Fibroblast of the conjunctiva (primary cell): ENCODE measurements around the gene CCDC88C.

Experiments used
- DNase-seq: peaks from one replicate; pipeline ENCODE4 v3.0.0-alpha.2; 2010; ENCODE audit warnings: low read depth

CCDC88C gene

DNA sequence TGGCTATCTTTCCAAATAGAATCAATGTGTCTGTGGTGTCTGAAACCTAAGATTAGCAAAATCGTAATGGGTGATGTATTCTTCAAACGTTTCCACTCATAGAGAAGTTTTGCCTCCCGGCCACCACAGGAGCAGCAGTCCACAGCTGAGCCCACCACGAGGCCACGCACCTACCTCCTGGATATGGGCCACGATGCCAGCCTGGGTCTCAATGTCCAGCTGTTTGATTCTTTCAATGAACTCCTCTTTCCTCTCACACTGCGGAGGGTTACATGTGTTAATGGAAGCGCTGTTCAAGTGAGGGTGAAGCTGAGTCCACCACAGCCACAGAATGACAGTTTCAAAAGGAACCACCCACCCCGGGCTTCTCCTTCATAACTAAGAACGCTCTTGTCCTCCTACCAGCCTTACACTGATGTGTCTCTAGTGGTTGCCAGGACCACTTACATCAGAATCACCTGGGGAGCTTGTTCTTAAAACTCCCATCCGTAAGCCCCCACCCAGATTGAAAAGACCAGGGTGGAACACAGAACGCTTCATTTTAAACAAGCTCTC, 75.3 kb downstream of the CCDC88C start:
- DNase-seq: no peak

DNA sequence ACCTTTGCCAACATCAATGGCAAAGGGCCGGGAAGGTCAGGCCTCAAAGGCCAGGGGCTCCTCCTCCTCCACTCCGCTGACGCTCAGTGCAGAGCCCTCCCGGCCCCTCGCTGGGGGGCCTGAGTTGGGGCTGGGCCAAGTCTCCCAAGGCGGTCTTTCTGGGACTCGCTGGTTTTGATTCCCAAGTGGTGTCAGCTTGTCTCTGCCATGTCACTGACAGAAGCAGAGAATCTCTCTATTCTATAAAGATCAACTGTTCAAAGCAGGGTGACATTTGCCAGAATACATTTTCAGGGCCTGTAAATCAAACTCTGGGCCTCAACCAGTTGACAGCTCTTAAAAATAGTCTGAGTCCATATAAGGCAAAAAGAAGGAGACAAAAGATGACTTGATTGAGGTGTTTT, 75.9 kb downstream of the CCDC88C start:
- DNase-seq: no peak

DNA sequence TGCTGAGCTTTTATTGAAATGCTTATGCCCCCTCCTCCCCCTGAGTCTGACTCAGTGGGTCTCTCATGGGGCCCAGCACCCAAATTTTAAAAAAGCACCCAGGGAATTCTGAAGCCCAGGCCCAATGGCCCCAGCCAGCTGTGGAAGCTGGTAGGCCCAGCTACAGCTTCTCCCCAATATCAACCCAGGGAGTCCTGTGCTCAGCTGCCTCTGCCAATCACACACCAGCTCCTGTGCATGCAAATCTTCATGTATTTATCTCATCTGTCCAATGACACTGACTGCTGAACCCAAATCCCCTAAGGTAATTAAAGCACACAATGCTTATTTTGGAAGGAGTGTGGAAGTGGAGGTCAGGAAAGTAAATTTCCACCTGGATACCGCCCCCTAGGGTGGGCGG, 76.3 kb downstream of the CCDC88C start:
- no peak for DNase-seq

DNA sequence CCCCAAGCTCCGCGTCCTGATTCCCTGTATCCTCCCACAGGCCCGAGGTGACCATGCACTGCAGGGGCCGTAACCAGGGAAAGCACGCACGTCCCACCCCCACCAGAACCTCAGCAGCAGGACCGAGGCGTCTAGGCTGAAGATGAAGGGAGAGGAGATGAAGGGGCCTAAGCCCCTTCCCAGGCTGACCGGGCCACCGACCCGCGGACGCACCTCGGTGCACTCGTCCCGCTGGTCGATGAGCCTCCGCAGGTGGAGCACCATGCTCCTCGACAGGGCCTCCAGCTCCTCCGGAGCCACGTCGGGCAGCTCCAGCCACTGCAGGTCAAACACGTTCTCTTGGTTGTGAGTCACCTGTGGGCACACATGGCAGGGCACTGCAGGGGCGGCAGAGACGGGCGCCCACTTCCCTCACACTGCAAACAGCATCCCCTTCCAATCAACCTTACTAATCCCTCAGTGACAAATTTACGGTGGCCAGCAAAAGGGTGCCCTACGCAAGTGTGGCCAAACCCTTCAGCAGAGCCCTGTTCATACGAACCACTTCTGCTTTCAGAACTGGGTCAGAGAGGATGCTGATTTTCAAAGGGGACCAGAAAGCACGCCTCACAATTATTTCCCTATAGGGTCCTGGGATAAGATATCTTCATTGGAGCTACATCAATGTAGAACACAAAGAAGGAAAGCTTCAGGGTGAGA, 77.8 kb downstream of the CCDC88C start:
- DNase-seq: no peak

DNA sequence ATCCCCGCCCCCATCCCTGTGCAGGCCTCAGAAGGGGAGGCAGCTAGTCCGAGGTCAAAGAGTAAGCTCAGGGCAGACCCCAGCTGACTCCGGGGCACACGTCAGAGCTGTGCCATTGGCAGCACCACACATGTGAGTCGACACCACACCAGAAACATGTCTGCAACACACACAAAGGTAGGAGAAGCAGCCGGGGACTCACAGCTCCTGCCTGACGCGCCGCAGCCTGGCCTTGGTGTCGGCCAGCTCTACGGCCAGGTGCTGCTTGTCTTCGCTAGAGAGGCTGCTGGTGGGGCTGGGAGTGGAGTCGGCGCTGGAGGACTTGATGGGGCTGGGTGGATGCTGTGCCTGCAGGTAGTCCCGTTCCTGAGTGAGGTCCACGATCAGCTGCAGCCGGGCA, 78.5 kb downstream of the CCDC88C start:
- no peak for DNase-seq

DNA sequence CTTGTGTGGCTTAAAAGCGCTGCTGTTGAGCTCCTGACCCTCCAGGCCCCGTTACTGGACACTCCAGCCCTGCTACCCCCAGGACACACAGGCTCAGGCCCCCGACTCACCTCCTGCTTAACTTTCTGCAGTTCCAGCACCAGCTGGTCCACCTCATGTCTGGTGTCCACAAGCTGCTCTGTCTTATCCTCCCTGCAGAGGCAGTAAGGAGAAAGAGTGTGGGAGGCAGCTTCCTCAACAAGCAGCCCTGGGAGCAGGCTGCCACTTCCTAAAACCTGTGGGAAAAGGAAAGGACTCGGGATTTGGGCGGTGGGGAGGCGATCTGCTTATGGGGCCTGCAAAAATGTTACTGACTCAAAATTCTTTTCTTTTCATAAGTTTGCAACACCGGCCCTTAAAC, 79.2 kb downstream of the CCDC88C start:
- DNase-seq: no peak

DNA sequence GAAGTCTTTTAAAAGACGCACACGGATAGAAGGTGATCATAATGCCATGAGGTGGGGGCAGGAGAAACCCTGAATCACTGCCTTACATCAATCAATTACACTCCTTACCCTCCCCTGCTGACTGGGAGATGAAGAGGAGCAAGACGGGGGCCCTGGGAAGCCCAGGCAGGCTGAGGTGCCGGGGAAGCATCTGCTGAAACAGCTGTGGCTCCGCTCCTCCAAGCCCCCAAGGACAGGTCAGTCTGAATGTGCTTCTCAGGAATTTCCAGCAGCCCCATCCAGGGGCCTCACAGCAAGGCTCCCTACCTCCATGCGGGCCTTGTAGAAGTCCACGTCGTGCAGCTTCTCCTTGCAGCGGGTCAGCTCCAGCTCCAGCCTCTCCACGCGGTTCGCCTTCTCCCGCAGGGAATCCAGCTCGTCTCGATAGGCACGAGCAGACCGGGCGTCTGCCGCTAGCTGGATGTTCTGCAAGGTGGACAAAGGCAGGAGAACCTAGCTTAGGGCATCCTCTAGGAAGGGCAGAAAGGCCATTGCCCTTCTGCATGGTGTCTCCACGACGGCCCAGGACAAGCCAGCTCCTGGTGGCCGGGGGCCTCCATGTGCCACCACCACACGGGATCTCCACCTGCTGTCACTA, 79.8 kb downstream of the CCDC88C start:
- DNase-seq: no peak

DNA sequence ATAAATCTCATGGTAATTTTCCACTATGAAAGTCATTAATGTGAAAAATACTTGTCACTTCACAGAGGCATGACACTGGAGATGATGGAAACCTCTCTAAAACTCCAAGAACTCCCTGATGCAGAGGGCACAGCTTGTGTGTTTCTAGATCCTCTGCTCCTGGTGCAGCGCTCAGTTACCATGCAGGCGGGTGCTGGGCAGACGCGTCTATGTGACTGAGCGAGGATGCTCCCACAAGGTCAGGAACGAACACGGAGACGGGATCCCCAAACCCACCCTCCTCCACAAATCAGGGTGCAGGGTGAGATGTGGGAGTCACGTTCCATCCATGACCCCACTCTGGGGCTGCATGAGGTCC, 81.5 kb downstream of the CCDC88C start:
- no peak for DNase-seq

DNA sequence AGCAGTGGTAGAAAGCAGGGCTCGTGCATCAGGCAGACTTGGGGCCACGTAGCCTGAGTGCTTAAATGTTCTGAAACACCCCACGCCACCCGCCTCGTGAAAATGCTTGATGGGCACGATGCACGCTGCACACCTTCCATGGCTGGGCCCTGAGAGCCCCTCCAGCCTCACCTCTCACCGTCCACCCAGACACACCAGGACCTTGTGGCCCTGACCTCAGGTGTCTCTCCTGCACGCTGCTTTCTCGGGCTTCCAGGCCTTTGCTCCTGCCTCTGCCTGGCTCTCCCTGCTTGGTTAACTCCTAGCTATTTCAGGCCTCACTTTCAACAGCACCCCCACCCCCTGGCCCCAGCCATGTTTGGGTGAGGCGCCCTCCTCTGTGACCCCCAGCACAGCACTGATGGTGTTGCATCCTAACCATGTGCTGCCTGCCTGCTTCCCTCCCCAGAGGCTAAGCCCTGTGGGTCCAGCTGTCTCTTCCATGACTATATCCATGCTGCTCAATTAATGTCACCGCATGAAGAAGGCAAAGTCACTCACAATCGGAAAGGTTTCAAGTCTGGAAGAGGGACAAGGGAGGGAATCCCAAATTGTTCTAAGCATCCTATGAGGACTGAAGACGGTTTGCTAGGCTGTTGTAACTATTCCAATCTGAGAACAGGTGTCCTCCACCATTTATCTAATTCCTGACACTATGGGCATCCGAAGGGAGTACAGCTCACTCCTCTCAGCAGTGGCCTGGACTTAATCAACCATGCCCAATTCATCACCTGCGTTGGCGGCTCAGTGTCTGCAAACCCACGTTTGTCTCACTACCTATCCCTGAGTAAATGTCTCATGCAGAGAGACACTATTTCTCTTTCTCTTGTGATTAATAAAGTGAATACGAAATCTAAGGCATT, 82.2 kb downstream of the CCDC88C start:
- no peak for DNase-seq

DNA sequence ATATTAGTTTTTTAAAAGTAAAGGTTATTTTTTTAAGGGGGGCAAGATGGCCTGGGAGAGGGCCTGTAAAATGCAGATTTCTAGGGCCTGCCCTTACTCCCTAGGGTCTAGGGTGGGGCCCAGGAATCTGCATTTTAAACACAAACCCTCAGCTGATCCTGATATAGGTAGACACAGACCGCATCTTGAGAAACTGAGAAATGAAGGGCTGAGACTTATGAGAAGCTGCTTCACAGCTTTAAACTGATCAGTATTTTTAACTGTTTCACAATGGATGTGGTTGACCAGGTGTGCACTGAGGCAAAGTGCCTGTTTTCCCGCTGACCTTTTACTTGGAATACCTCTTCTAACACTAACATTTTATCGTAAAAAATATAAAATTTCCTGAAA, 84.0 kb downstream of the CCDC88C start:
- DNase-seq: no peak

DNA sequence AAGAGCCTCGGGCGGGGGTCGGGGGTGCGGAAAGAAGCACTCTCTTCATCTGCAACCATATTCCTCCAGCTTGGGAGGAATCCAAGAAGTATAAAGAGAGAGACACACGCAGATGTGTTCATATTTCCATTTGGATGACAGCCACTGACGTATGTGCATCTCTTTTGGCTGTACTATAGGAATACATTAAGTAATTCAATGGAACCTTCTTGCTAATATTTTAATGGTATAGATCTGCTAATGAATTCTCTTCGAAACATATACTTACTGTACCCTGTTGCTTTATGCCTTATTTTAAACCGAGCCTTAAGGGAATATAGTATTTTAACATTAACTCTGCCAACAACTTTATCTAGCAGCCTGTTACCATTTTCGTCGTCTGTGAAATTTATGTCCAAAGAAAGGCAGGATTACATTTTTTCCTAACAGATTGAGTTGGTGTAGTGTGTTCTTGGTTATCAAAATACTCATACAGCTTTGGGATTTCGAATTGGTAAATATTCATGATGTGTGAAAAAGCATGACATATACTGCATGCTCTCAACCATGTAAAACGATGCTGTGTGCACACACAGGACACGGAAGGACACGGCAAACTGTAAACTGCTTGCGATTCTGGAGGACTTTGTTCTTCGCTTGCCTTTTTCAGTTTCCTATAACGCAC, 84.5 kb downstream of the CCDC88C start:
- no peak for DNase-seq

DNA sequence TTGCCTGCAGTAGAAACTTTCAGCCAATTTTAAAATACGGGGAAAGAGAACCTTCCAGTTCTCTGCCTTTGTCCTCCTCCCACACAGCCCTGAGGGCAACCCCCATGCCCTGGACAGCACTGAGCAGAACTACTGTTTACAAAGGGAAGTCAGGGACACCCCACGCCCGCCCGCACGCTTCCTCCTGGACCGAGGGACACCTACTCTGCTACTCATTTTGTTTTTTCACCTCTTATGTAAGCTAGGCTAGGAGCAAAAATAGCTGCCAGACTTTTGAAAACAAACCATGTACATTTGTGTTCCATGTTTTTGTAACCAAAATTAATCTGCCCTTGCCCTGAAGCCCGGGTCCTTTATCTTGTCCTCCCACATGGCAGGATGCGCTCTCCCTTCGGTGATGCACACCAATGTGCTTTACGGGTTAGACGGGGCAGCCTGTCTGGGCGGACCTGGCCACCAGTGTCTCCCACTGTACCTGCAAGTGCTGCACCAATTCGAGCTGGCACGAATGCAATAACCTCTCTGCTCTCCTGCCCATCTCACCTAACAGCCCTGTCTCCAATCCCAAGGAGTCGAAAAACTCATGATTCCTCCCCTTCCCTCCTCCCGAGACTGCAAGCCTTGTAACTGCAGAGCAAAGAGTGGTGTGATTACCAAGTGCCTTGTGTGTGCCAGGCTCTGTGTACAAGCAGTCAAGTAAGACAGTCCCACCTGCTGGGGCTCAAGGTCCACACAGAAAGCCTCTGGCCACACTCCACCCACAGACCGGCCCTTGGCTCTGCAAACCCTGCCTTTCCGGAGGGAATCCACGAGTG, 85.2 kb downstream of the CCDC88C start:
- DNase-seq: no peak

DNA sequence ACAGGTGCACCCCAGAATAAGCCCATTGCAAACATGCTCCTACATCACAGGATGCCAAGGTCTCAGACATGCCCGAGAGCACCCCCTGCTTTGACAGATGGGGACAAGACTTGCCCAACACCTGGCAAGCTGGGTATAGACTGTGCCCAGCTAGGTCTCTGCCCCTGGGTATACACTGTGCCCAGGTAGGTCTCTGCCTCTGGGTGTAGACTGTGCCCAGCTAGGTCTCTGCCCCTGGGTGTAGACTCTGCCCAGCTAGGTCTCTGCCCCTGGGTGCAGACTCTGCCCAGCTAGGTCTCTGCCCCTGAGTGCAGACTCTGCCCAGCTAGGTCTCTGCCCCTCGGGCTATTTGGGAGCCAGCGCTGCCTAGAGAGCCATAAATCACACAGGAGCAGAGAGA, 85.9 kb downstream of the CCDC88C start:
- no peak for DNase-seq

DNA sequence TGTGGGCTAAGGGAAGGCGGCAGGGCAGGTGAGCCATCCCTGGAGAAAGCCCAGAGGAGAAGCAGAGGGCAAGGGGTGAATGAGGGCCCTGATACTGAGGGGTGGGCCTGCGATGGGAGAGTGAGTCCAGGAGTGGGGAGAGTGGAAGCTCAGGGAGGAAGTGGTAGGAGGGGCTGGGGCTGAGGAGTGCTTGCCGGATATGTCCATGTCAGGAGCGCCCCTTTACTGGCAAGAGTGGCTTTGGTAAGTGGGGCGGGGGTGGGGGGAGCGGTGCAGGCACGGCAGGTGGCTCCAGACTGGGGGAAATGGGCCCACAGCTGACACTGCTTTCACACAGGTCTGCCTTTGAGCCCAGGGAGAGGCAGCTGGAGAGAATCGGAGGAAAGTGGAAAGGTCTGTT, 86.8 kb downstream of the CCDC88C start:
- no peak for DNase-seq

DNA sequence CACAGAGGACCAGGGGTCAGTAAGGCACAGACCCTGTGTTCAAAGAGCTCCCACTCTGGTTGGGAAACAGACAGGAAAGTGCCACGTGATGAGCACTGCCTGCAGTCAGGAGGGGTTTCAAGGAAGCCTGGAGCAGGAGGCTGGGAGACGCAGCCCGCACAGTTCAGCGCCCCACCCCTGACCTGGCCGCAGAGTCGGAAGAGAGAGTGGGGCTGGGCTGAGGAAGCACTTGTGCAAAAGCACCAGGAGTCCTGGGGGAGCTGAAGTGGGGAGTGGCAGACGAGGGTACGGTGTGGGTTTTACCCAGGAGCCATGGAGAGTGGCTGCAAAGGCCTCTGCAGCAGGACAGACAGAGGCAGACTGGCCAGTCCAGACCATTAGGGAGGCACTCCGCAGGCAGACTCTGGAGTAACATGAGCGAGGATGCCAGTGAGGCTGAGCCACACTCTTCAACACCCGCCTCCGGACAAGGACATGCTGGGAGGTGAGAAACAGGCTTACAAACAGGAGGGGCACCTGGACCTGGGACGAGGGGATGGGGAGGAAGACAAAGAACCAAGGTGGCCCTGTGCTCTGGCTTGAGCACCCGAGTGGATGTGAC, 87.4 kb downstream of the CCDC88C start:
- no peak for DNase-seq

DNA sequence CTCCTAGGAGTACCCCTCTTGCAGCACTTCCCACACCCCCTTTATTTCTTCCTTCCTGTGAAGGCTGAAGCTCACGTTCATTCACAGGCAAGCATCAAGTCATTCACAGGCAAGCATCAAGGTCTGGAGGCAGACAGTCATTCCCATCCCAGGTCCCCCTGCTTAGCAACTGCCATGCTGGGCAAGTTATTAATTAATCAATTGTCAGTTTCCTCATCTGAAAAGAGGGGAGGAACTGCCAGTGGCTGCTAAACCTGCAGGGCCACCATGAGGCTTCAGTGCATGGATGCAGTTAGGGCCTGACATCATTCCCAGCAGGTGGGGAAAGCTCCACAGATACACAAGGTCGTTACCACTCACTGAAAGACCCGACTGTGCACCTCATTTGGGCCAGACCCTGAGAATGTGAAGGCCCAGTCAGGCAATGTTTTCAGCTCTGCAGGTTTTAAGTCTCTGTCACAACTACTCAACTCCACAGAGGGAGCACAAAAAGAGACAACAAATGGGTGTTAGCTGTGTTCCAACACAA, 88.1 kb downstream of the CCDC88C start:
- DNase-seq: no peak

DNA sequence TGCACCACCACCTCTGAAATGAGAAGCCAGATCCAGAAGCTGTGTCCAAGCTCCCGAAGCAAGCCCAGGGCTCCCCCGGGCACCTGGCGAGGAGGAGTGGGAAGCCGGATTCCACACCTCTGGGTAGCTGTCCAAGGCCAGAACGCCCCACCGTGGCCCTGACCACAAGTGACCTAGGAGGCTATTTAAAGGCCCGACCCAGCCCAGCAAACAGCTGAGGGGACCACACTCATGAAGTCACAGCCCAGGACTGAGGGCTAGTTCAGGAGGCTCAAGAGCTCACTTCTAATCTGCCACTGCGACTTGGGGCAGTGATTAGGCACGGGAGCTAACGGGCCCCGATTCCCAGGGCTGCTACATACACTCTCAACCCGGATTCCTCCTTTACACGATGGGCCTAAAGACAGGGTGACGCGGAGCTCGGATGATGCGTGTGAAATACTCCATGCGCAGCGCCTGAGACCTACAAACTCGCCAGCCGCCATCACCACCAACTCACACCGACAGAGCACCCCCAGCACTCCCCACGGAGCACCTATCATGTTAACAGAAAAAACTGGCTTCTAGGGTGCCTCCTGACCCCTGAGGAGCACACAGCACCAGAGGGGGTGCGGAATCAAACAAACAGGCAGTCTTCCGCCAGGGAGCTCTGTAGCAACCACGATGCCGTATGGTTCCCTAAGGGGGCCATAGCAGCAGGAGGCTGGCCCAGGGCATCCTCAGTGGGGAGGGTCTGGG, 89.1 kb downstream of the CCDC88C start:
- no peak for DNase-seq

DNA sequence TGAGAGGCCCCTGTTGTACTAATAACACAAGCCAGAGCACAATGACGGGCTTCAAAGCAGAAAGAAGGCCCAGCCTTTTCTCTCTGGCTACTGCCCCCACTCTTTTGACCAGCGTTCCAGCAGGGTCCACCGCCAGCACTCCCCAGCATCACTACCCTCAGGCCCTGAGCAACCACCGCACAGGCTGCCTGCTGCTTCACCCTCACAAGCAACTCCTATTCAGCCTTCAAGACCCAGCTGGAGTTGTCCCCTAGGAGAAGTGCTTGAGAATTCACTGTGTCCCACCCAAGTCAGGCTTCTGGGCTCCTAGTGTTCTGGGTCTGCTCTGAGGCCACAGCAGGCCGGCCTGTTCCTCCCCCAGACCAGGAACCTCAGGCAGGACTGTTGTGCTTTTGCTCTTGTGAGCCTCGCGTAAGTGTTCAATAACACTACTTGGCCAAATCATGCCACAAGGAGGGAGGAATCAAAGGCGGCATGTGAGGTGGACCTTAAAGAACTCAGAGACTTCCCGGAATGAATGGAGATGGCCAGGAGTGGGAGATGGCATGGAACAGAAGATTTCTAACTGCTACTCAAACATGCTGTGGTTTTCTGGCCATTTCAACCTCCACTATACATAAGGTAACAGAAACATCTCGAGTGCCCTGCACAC, 89.8 kb downstream of the CCDC88C start:
- DNase-seq: no peak

DNA sequence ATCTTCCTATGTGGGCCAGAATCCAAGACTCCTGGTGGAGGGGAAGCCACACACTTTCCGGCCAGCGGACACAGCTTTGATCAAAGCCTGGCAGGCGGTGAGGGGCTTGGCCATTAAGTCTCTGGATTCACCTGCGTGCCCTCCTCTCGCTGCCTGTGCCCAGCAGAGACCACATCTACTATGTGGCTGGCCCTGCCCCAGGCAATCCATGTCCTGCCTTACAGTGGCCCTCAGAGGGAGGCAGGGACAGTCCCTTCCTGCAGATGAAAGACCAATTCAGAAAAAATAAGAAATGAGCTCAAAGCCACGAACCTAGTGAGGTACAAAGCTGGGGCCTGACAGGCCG, 90.4 kb downstream of the CCDC88C start:
- no peak for DNase-seq
